HG03159 (cell line): Measurements from ENCODE around the gene ZNF780B.
"Not testable (repeated sequence)": the region's sequence is repeated elsewhere in the genome, so short reads cannot be mapped to it uniquely, and the experiment has no call there.

Source experiments
- ATAC-seq: cut with Tn5 transposase; IDR thresholded peaks from one replicate; pipeline ENCODE4 v1.9.1; 2021; ENCODE audit warnings: mild to moderate bottlenecking, moderate library complexity; ENCODE audit not compliant: unreplicated experiment

Gene ZNF780B

GRCh38 chr19:40041718-40042117 lies 14.3 kb downstream of the ZNF780B start:
- not testable (repeated sequence) for ATAC-seq

GRCh38 chr19:40038047-40038446 lies 18.0 kb downstream of the ZNF780B start:
- not testable (repeated sequence) for ATAC-seq

GRCh38 chr19:40035996-40036395 lies 20.0 kb downstream of the ZNF780B start:
- ATAC-seq: no peak

- no peak for ATAC-seq
These were observed 22.0 kb downstream of the ZNF780B start for GRCh38 chr19:40033989-40034560.

- no peak for ATAC-seq
These were observed 29.4 kb downstream of the ZNF780B start for GRCh38 chr19:40026597-40026970.

GRCh38 chr19:40025938-40026596 lies 30.0 kb downstream of the ZNF780B start:
- no peak for ATAC-seq

GRCh38 chr19:40023969-40024368 lies 32.1 kb downstream of the ZNF780B start:
- ATAC-seq: no peak

- no peak for ATAC-seq
These were observed 42.0 kb downstream of the ZNF780B start for GRCh38 chr19:40013991-40014390.

GRCh38 chr19:40009674-40010073 lies 46.4 kb downstream of the ZNF780B start:
- ATAC-seq: no peak

- ATAC-seq: no peak
These were observed 49.7 kb downstream of the ZNF780B start for GRCh38 chr19:40006273-40006691.

- ATAC-seq: no peak
These were observed 50.2 kb downstream of the ZNF780B start for GRCh38 chr19:40005691-40006272.

GRCh38 chr19:39998501-39998900 lies 57.5 kb downstream of the ZNF780B start:
- no peak for ATAC-seq

GRCh38 chr19:39997638-39998216 lies 58.3 kb downstream of the ZNF780B start:
- peak; percentile 14 for ATAC-seq

- peak; percentile 78 for ATAC-seq
These were observed 59.0 kb downstream of the ZNF780B start, which contains the start of gene ZNF546 for GRCh38 chr19:39996811-39997637. TSS of gene ZNF546 (plus strand) at chr19:39997060. CDS start at chr19:39998327, 1,267 bp downstream.

- peak; percentile 25 for ATAC-seq
These were observed 59.7 kb downstream of the ZNF780B start for GRCh38 chr19:39996218-39996810.

- ATAC-seq: no peak
These were observed 60.2 kb downstream of the ZNF780B start for GRCh38 chr19:39995794-39996193.

- no peak for ATAC-seq
These were observed 61.7 kb downstream of the ZNF780B start for GRCh38 chr19:39994361-39994760.

GRCh38 chr19:39993605-39994004 lies 62.4 kb downstream of the ZNF780B start:
- ATAC-seq: no peak

GRCh38 chr19:39987596-39987995 lies 68.4 kb downstream of the ZNF780B start:
- ATAC-seq: no peak

- no peak for ATAC-seq
These were observed 68.9 kb downstream of the ZNF780B start for GRCh38 chr19:39987167-39987566.

GRCh38 chr19:39986643-39987042 lies 69.4 kb downstream of the ZNF780B start:
- no peak for ATAC-seq
